ENCODE results near the gene ARHGEF33.

Gene ARHGEF33

DNA sequence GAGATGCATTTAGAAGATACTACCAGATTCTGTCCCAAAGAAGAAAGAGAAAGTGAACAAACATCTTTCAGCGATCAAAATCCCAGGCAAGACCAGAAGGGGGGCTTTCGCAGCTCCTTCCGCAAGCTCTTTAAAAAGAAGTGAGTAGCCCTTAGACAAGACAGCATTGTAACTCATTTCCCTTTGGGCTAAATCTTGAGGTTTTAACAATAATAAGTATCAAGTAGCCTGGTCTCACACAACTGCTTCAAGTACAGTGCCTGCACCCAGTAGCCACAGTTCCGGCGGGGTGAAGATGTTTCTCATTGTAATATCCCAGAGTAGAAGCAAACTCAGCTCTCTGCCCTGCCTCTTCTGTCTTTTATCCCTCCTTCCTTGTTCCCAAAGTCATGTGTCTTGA, 76.3 kb downstream of the ARHGEF33 start:
- no peak for DNase-seq

DNA sequence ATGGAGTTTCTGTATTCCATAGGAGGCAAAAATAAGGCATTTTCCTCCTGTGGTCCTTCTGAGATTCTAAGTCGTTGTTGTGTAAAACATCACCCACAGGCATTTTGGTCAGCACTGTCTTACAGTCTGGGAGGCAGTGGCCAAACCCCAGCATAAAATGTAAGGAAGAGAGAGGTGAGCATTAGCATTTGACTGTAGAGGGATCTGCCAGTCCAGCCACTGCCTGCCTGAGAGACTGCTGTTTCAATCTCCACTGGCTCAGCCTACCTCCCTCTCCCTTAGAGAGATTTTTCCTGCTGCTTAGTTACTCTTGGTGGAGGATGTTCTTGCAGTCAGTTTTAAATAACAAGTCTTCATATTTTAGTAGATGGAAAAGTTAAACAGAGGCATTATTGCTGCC, 77.0 kb downstream of the ARHGEF33 start:
- DNase-seq: no peak

- no peak for DNase-seq
Observed at GRCh38 chr2:38968021-38968420, 78.3 kb downstream of the ARHGEF33 start.

DNA sequence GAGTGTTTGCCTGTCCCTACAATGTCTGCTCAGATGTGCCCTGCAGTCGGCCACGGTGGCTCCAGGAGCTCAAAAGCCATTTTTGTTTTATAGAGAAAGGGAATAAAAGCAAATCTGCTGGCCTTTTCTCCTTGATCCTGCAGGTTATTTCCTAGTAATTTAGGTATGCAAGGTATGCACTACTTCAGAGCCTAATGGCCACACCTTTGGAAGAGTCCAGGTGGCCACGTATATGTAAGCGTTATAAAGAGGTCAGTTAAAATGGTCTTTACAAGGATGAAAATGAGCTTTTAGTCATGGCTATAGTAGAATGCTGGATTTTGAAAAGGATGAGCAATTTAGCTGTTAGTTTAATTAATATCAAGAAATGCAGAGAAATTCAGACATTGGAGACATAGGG, 81.7 kb downstream of the ARHGEF33 start:
- DNase-seq: no peak

- DNase-seq: no peak
Observed at GRCh38 chr2:38973266-38973665, 83.6 kb downstream of the ARHGEF33 start.

GRCh38 chr2:38975042-38975441, 85.4 kb downstream of the ARHGEF33 start:
- DNase-seq: no peak

DNA sequence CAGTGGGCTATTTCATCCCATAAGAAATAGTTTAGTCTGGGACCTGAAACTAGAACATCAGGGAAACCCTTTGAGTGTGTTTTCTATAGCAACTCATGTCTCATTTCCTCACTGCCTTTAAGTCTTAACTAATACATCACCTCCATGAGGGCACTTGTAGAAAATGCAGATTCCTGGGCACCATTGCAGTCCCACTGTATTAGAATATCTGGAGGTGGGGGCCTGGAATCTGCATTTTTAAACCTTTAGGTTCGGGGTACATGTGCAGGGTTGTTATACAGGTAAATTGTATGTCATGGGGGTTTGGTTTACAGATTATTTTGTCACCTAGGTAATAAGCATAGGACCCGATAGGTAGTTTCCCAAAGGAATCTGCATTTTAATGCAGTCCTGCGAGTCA, 87.4 kb downstream of the ARHGEF33 start:
- DNase-seq: no peak

GRCh38 chr2:38978296-38978903, 88.7 kb downstream of the ARHGEF33 start:
- DNase-seq: no peak

GRCh38 chr2:38978908-38979307, 89.2 kb downstream of the ARHGEF33 start:
- no peak for DNase-seq

DNA sequence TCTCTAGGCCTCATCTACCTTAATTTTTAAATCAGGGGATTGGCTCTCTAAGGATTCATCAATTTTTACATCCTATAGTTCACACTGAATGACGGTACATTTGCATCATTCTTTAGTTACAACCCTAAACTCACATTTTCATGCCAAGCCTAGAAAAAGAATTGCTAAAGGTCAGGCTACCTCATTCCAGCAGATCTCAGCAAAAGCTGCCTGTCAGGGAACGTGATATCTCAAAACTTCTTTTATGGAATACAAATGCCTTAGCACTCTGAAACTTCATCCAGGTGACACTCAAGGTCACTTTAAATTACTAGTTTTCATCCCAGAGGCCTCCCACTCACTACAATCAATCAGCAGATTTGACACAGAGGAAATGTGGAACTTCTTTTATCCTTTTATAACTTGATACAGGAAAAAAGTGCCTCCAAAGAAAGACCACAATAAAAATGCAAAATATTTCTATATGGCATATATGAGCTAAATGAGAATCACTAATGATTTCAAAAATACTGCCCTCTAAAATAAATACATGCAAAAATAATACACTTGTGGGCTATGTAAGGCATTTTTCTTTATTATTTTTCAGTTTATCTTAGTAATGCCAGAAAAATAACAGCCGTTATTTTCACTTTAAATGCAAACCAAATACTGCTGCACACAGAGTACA, 91.5 kb downstream of the ARHGEF33 start:
- DNase-seq: no peak

DNA sequence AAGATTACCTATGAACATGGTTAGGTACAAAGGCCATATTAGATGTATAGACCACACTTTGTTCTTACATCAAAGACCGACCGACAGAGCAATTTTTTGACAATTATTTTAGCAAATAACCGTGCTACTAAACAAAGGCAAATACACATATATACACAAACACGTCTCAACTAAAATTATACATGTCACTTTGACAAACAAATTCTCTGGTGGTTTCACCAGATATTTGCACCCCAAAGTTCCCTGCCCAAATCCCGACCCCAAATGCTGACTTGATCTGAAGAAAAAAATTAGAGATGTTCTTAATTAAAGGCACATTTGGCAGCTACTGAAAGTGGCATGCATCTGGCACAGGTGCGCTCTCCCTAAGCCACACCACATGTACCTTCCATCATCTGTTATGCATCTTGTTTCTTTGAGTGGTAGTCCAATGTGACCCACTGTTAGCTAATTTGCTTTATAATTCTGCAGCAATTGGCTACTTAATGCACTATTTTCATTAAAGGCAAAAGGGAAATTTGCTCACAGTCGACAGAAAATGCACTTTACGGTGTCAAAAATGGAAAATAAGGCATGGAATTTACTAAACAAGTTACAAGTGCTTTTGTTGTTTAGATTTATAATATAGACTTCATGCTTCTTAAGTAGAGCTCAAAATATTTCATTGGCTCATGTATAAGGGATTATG, 92.1 kb downstream of the ARHGEF33 start:
- DNase-seq: no peak

DNA sequence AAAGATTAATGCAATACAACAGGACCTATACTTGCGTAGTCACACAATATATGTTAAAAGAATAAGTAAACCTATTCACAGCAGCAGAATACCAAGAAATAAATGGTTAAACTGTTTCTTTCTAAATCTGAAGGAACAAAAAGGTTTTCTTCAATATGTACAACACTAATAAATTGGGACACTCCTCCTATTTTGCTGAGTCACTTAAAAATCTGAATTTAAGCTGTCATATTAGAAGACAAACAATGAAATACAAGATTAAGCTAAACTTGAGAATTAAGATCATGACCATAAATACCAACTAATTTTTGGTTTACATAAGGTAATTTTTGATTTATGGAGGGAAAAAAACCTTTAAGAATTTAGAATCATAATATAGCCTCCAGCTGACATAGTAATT, 92.8 kb downstream of the ARHGEF33 start:
- DNase-seq: no peak

- DNase-seq: no peak
Observed at GRCh38 chr2:38988716-38989115, 99.0 kb downstream of the ARHGEF33 start.

DNA sequence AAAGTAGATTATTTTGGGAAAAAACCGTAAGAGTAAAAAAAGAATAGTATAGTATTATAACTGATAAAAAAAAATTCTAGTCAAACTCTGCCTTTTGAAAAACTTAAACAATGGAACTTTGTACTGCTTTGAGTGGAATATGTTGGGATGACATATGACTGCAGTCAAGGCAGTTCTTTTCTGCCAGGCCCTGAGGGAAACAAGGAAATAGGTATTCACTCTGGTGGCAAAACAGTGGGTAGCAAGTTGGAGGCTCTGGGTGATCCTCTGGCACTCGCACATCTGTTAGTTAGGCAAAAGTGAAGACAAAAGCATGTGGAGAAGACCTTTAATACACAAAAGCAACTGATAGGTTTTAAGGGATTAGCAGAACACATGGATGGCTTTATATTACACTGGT, 102.2 kb downstream of the ARHGEF33 start:
- DNase-seq: no peak

GRCh38 chr2:38997781-38998180, 108.1 kb downstream of the ARHGEF33 start:
- no peak for DNase-seq

- DNase-seq: no peak
Observed at GRCh38 chr2:39000552-39000951, 110.9 kb downstream of the ARHGEF33 start.

GRCh38 chr2:39007875-39008504, 118.3 kb downstream of the ARHGEF33 start:
- DNase-seq: no peak

DNA sequence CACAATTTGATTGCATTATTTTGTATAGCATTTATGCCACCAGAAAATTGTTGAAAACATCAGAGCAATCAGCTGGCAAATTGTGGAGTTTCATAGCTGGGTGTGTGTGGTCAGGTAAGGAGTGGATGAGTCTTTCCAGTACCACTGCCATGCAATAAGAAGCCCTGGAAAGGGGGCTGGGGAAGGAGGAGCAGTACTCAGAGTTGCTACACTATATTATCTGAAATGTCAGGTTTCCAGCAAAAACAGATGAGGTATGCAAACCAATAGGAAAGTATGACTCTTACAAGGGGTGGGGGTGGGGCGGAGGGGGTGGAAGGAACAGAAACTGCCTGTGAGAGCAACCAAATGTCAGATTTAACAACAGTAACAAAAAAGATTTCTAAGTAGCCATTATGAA, 119.0 kb downstream of the ARHGEF33 start:
- DNase-seq: no peak

DNA sequence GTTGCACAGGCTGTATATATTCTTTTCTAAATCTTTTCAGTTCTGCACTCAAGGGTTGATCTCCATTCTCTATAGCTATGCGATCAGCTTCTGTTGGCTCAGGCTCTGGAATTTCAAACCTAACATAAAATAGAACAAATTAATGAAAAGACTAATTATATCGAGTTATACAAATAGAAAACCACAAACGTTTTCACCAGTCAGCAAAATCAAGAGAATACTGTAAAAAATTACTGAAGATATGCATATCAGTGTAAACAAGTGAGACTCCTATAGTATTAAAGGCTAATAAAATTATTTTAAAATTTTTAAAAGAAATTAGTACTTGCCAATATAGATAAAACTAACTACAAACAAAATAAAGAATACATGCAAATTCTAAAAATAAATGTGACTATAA, 124.2 kb downstream of the ARHGEF33 start:
- no peak for DNase-seq

- DNase-seq: no peak
Observed at GRCh38 chr2:39015424-39015823, 125.7 kb downstream of the ARHGEF33 start.

- no peak for DNase-seq
Observed at GRCh38 chr2:39017334-39017733, 127.7 kb downstream of the ARHGEF33 start.

- no peak for DNase-seq
Observed at GRCh38 chr2:39018638-39019037, 129.0 kb downstream of the ARHGEF33 start.

DNA sequence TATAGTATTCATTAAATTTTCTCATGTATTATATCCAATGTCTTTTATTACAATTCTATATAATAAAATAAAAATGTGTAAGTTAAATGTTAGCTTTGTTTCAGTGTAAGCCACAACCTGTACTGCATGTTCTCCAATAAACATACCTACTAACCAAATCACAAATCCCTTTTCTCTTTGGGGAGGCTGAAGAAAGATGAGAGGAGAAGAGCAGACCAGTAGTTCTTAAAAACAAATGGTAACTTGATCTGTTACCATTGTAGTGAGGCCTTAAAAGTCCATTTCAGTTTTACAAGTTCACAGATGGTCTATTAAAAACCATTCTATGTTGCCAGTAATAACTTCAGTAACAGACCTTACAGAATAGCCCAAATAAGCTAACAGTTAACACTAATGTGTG, 130.7 kb downstream of the ARHGEF33 start:
- no peak for DNase-seq

- no peak for DNase-seq
Observed at GRCh38 chr2:39022642-39023235, 133.1 kb downstream of the ARHGEF33 start.
